H9 (cell line): ENCODE data around the gene SYK. TPM values are rescaled to one million over a fixed set of nuclear protein-coding genes. Genes with fewer than 3 reads are reported as not detected.

ENCODE experiments used
- DNase-seq: peaks from one replicate; pipeline ENCODE4 v3.0.0-alpha.2; 2017
- H2AFZ ChIP-seq: one replicate; pipeline ENCODE4 v1.6.1; 2013; ENCODE audit warnings: mild to moderate bottlenecking, low read length, control low read depth, moderate library complexity
- H2AK5ac ChIP-seq: 2 replicates; pipeline ENCODE4 v1.6.1; 2013; ENCODE audit warnings: low read length, control low read depth, mixed read lengths; ENCODE audit not compliant: insufficient read length
- H2BK120ac ChIP-seq: one replicate; pipeline ENCODE4 v1.6.1; 2013; ENCODE audit warnings: low read depth, mild to moderate bottlenecking, low read length, control low read depth, inconsistent platforms; ENCODE audit not compliant: poor library complexity, severe bottlenecking
- H2BK12ac ChIP-seq: 2 replicates; pipeline ENCODE4 v1.6.1; 2013; ENCODE audit warnings: low read length, control low read depth, mixed read lengths, low read depth; ENCODE audit not compliant: insufficient read length
- H2BK15ac ChIP-seq: 2 replicates; pipeline ENCODE4 v1.6.1; 2013; ENCODE audit warnings: low read depth, low read length, control low read depth
- H2BK20ac ChIP-seq: one replicate; pipeline ENCODE4 v1.6.1; 2013; ENCODE audit warnings: low read depth, mild to moderate bottlenecking, low read length, control low read depth, inconsistent platforms; ENCODE audit not compliant: poor library complexity, severe bottlenecking
- H2BK5ac ChIP-seq: 2 replicates; pipeline ENCODE4 v1.6.1; 2013; ENCODE audit warnings: low read length, control low read depth, mixed read lengths; ENCODE audit not compliant: insufficient read length
- H3K14ac ChIP-seq: 2 replicates; pipeline ENCODE4 v1.6.1; 2013; ENCODE audit warnings: low read length, control low read depth; ENCODE audit not compliant: insufficient read depth
- H3K18ac ChIP-seq: 2 replicates; pipeline ENCODE4 v1.6.1; 2013; ENCODE audit warnings: low read depth, mild to moderate bottlenecking, mixed read lengths, low read length, control low read depth; ENCODE audit not compliant: insufficient read length
- H3K23ac ChIP-seq: 2 replicates; pipeline ENCODE4 v1.6.1; 2013; ENCODE audit warnings: low read length, control low read depth, mixed read lengths, low read depth; ENCODE audit not compliant: insufficient read length
- H3K23me2 ChIP-seq: 2 replicates; pipeline ENCODE4 v1.6.1; 2013; ENCODE audit warnings: low read depth, mild to moderate bottlenecking, mixed read lengths, low read length, control low read depth; ENCODE audit not compliant: insufficient read length, poor library complexity, severe bottlenecking
- H3K27ac ChIP-seq: 2 replicates; pipeline ENCODE4 v1.5.1; 2013; ENCODE audit warnings: low read length, control low read depth, mixed read lengths, low read depth; ENCODE audit not compliant: insufficient read length
- H3K27me3 ChIP-seq: 2 replicates; pipeline ENCODE4 v1.6.1; 2013; ENCODE audit warnings: low read length, control low read depth, inconsistent platforms; ENCODE audit not compliant: insufficient read depth
- H3K4ac ChIP-seq: 2 replicates; pipeline ENCODE4 v1.6.1; 2013; ENCODE audit warnings: low read depth, mild to moderate bottlenecking, control low read depth, inconsistent platforms, low read length, moderate library complexity
- H3K4me1 ChIP-seq: 2 replicates; pipeline ENCODE4 v1.6.1; 2013; ENCODE audit warnings: low read length, control low read depth, inconsistent platforms; ENCODE audit not compliant: insufficient read depth
- H3K4me2 ChIP-seq: 2 replicates; pipeline ENCODE4 v1.6.1; 2013; ENCODE audit warnings: low read length, control low read depth, mixed read lengths; ENCODE audit not compliant: insufficient read length, insufficient read depth
- H3K56ac ChIP-seq: 2 replicates; pipeline ENCODE4 v1.6.1; 2013; ENCODE audit warnings: low read depth, mild to moderate bottlenecking, mixed read lengths, low read length, control low read depth; ENCODE audit not compliant: insufficient read length
- H3K79me1 ChIP-seq: 2 replicates; pipeline ENCODE4 v1.6.1; 2013; ENCODE audit warnings: low read depth, mild to moderate bottlenecking, moderate library complexity, low read length, control low read depth, inconsistent platforms; ENCODE audit not compliant: insufficient read depth, poor library complexity, severe bottlenecking
- H3K79me2 ChIP-seq: 2 replicates; pipeline ENCODE4 v1.6.1; 2013; ENCODE audit warnings: low read length, control low read depth, inconsistent platforms; ENCODE audit not compliant: insufficient read depth
- H3K9ac ChIP-seq: 2 replicates; pipeline ENCODE4 v1.6.1; 2013; ENCODE audit warnings: low read length, control low read depth, mixed read lengths; ENCODE audit not compliant: insufficient read length; ENCODE audit errors: extremely low read depth
- H3K9me3 ChIP-seq: one replicate; pipeline ENCODE4 v1.6.1; 2013; ENCODE audit warnings: low read depth, low read length, inconsistent platforms; ENCODE audit not compliant: control insufficient read depth
- H3T11ph ChIP-seq: one replicate; pipeline ENCODE4 v1.6.1; 2013; ENCODE audit warnings: mild to moderate bottlenecking, low read length, control low read depth, inconsistent platforms
- H4K20me1 ChIP-seq: one replicate; pipeline ENCODE4 v1.6.1; 2013; ENCODE audit not compliant: control insufficient read depth, insufficient read length, insufficient read depth
- H4K5ac ChIP-seq: 2 replicates; pipeline ENCODE4 v1.6.1; 2013; ENCODE audit warnings: low read depth, mild to moderate bottlenecking, mixed read lengths, low read length, control low read depth; ENCODE audit not compliant: insufficient read length
- H4K8ac ChIP-seq: replicated peaks from 2 replicates; pipeline ENCODE4 v1.6.1; 2013; ENCODE audit warnings: low read length, control low read depth, mixed read lengths, low read depth; ENCODE audit not compliant: insufficient read length
- H4K91ac ChIP-seq: 2 replicates; pipeline ENCODE4 v1.6.1; 2013; ENCODE audit warnings: low read depth, mild to moderate bottlenecking, moderate library complexity, mixed read lengths, low read length, control low read depth; ENCODE audit not compliant: insufficient read length
- H3K27ac Mint-ChIP-seq, 3 experiments: 2 replicates in 2 of 3; 3 replicates in 1 of 3; pipeline ENCODE4 v1.8.0; 2020 to 2021; ENCODE audit warnings: mixed read lengths in 3 of 3, mild to moderate bottlenecking in 1 of 3, moderate library complexity in 1 of 3
- H3K27me3 Mint-ChIP-seq: 2 replicates; pipeline ENCODE4 v1.8.0; 2021; ENCODE audit warnings: low read depth, mild to moderate bottlenecking, moderate library complexity, mixed read lengths
- H3K36me3 Mint-ChIP-seq, 3 experiments: 2 replicates in 2 of 3; 3 replicates in 1 of 3; pipeline ENCODE4 v1.8.0; 2020 to 2021; ENCODE audit warnings: low read depth in 3 of 3, mixed read lengths in 3 of 3; ENCODE audit not compliant: insufficient read depth in 1 of 3
- H3K4me1 Mint-ChIP-seq, 2 experiments: 2 replicates each; pipeline ENCODE4 v1.8.0; 2020; ENCODE audit warnings: mixed read lengths in 2 of 2
- H3K4me3 Mint-ChIP-seq, 2 experiments: 2 replicates in 1 of 2; 3 replicates in 1 of 2; pipeline ENCODE4 v1.8.0; 2020 to 2021; ENCODE audit warnings: mild to moderate bottlenecking in 2 of 2, mixed read lengths in 2 of 2, moderate library complexity in 1 of 2
- H3K9me3 Mint-ChIP-seq, 2 experiments: 2 replicates in 1 of 2; 3 replicates in 1 of 2; pipeline ENCODE4 v1.8.0; 2020; ENCODE audit warnings: mild to moderate bottlenecking in 2 of 2, mixed read lengths in 2 of 2, moderate library complexity in 1 of 2
- CTCF ChIP-seq: fragments of 200-600 bp; sonication (generic); conservative IDR thresholded peaks from 3 replicates; pipeline ENCODE4 v1.8.0; 2021; ENCODE audit warnings: antibody characterized with exemption, mild to moderate bottlenecking
- WGBS: extraction: QIAGEN DNeasy Blood & Tissue Kit; methylation state at CpG from one replicate; pipeline ENCODE4 v1.1.7; 2013; ENCODE audit warnings: missing lambda C conversion rate, low lambda C conversion rate, mixed read lengths; ENCODE audit not compliant: insufficient read length; ENCODE audit errors: extremely low coverage; 5-methylcytosine and 5-hydroxymethylcytosine counted together
- total RNA-seq: library from RNA; stranded (reverse); gene quantifications from 2 replicates; pipeline ENCODE4 v1.2.1, GENCODE V29; 2021

The SYK gene
- total RNA-seq, 1 experiment from 2014 or later = 7.9 TPM

GRCh38 chr9:90846770-90847419, 45.3 kb downstream of the SYK start:
- no peak for TF ChIP-seq CTCF
- DNase-seq = peak; percentile 7
- H3K27ac ChIP-seq = no peak overlapping the region
- no peaks in the 10 kb centered on the region for H3K9me3 ChIP-seq
- no peak overlapping the region for H3K14ac ChIP-seq
- no peak overlapping the region for H2BK120ac ChIP-seq
- Mint-ChIP-seq H3K36me3 (no peaks in the 10 kb centered on the region), H3K27me3 (no peaks in the 10 kb centered on the region), H3K27ac (no peak overlapping the region), H3K4me1 (no peaks in the 10 kb centered on the region), H3K4me3 (no peak overlapping the region), H3K9me3 (no peaks in the 10 kb centered on the region)
- H2BK15ac ChIP-seq = no peak overlapping the region
- no peak overlapping the region for H2BK5ac ChIP-seq
- H3K79me2 ChIP-seq = no peaks in the 10 kb centered on the region
- H3K18ac ChIP-seq = no peak overlapping the region
- H3K4me1 ChIP-seq = no peaks in the 10 kb centered on the region
- no peak overlapping the region for H3T11ph ChIP-seq
- no peaks in the 10 kb centered on the region for H4K20me1 ChIP-seq
- H2AFZ ChIP-seq = no peak overlapping the region
- no peaks in the 10 kb centered on the region for H3K23me2 ChIP-seq
- no peak overlapping the region for H4K5ac ChIP-seq
- H4K8ac ChIP-seq = no peak overlapping the region
- H2BK12ac ChIP-seq = no peak overlapping the region
- H4K91ac ChIP-seq = no peak overlapping the region
- no peaks in the 10 kb centered on the region for H3K79me1 ChIP-seq
- H2BK20ac ChIP-seq = no peak overlapping the region
- no peak overlapping the region for H3K4ac ChIP-seq
- H3K56ac ChIP-seq = no peak overlapping the region
- H3K9ac ChIP-seq = no peak overlapping the region
- no CpG with 5 or more reads among the region's 6 CpGs for WGBS
- no peaks in the 10 kb centered on the region for H3K27me3 ChIP-seq
- no peak overlapping the region for H2AK5ac ChIP-seq
- H3K4me2 ChIP-seq = no peak overlapping the region
- H3K23ac ChIP-seq = no peak overlapping the region
